Measurements from ENCODE around the gene AP5M1. TPM values are rescaled to one million over a fixed set of nuclear protein-coding genes. Genes with fewer than 3 reads are reported as not detected.
"Not testable (repeated sequence)": the region's sequence is repeated elsewhere in the genome, so short reads cannot be mapped to it uniquely, and the experiment has no call there.

The AP5M1 gene
- total RNA-seq, 1 experiment from 2014 or later: 39.5 TPM

DNA sequence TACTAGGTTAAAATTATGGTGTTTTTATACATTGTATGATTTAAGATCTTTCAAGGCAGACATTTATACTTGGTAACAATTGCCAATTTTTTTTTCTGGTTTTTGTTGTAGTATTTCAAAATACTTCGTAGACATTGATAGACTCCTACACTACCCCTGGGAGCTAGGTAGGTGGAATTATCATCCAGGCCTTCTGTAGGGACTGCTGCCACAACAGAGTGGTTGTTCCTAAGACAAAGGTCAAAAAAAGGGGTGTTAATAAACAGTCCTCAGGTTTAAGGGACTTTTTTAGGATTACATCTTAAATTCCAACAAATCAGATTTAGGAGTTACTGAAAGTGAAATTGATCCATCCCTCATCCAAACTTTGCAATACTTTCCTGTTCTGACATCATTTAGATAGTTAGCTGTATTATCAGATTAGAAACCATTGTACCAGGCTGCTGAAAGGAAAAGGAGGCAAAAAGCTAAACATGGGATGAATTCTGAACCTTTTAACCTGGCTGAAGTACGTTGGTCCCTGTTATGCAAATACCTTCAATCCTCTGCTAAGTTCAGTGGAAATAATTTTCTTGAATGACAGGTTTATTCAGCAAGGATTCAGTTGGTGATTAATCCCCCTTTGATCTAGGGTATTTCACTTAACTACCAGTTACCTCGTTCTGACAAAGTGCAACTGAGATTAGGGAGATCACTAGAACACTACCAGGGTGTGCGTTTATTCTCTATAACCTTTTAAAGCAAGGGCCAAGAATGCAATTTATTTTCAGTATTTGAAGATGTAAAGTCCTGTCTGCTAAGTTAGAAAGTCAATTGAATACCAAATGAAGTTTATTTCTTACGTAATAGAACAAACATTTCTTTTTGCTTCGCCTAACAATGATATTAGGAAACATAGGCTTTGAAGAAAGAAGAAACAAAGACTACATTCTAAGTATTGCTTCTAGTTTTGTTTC lies 23.2 kb downstream of the AP5M1 start:
- no peak for DNase-seq (ENCODE audit: low read depth)

DNA sequence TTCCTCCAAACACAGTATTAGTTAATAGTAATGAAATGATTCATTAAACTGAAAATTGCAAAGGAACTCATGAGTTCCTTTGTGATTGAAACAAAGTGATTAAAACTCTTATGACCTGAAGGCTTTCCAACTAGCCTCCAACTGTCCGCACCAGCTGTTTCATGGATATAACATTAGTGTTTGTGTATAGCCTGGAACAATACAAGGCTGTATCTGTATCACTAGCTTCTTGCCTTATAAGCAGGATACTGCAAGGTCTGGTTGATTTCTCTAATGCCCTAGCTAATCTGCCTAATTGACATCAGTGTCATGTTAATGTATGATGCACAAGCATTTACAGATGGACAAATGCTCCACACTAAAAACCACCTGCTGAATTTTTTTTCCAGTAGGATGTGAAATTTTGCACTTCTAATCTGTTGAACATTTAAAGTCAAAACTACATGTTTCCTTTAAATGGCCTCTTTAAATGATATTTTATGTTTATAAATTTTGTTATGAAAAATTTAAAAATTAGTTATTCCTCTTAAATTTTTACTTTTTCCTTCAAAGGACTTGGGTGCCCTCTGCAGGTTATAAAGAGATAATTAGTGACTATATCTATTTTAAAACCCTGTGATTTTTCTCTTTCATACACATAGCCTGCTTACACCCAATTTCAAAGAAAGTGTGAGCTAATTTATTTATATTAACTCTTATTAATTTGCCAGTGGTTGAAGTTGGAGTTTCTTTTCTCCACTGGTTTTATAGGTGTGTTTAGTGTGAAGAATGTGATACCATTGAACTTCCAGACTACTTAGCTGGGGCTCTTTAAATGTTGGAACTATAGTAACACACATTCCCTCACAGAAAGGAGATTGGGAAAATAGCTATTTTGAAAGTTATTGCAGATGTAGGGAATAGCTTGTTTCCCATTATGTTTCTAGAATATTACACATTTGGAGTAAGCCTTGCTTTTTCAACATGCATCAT lies 25.4 kb downstream of the AP5M1 start:
- peak; percentile 6 for DNase-seq (ENCODE audit: low read depth)

DNA sequence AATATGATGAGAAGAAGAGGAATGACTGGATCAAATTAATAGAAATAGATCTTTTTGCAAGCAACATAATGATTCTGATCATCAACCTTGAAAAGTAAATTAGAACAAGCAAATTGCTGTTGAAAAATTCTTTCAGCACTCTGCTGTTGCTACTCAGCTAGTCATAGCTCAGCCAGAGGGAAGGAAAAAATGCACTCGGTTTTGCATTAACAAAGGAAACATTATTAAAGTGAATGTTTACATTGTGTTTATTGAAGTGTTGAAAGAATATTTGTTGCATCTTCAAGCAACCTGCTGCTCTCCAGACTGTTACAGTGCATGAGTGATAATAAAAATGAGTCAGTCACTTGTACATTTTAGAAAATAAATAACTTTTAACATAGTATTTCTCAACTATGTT lies 26.5 kb downstream of the AP5M1 start:
- DNase-seq (ENCODE audit: low read depth): peak; percentile 14

DNA sequence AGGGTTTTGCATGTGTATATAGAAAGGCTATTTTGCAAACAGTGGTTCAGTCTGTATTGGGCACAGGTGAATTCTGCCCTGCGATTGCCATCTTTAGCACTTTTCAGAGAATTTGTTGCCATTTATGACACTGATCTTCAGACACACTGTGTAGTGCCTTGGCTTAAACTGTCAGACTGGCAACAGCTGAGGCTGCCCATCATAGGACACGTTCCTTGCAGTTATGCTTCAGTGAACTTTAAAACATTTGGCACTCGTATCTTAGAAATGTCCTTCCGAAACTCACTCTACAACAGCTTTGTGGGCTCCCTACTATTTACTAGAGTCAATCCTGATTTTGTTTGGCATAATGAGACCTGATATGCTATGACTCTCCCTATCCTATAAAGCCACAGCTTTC lies 29.1 kb downstream of the AP5M1 start:
- DNase-seq (ENCODE audit: low read depth): no peak

DNA sequence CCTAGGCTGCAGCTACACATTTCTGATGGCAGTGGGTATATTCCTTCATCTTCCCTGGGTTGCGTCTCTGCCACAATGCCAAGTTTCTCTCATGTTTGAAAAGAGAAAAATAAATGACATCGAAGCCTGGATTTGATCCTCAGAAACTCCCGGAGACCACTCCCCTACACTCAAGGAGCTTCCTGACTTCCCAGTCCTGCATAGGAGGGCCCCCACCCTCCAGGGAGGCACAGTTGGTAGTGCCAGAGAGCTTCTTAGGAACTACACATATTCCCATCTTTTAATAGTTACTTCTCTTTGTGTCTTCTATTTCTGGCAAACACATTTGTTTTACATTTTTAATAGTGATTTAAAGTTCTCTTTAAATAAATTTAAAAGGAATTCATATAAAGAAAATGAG lies 30.7 kb downstream of the AP5M1 start:
- no peak for DNase-seq (ENCODE audit: low read depth)

DNA sequence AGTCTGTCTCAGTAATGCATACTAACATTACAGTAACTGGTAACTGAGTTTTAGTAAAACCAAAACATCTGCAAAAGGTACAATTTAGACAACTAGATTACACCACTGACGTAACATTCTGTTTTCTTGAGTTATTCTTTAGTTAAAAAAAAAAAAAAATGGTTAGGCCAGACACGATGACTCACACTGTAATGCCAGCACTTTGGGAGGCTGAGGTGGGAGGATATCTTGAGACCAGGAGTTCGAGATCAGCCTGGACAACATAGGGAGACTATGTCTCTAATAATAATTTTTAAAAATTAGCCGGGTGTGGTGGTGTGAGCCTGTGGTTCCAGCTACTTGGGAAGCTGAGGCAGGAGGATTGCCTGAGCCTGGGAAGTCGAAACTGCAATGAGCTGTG lies 34.1 kb downstream of the AP5M1 start:
- peak; percentile 9 for DNase-seq (ENCODE audit: low read depth)

DNA sequence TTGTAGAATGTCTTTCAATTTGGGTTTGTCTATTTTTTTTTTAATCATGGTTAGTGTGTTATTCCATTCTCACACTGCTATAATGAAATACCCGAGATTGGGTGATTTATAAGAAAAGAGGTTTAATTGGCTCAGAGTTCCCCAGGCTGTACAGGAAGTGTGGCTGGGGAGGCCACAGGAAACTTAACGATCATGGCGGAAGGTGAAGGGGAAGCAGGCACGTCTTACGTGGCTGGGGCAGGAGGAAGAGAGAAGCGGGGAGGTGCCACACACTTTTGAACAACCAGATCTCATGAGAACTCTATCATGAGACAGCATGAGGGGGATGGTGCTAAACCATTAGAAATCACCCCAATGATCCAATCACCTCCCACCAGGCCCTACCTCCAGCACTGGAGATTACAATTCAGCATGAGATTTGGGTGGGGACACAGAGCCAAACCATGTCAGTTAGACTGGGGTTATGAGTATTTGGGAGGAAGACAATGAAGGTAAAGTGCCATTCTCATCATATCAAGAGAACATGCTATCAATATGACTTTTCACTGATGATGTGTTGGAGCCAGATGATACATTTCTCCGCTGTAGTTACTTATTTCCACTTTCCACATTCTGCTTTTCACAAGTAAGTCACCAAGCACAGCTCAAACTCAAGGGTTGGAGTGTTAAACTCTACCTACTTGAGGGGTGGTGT lies 45.8 kb downstream of the AP5M1 start:
- no peak for DNase-seq (ENCODE audit: low read depth)

DNA sequence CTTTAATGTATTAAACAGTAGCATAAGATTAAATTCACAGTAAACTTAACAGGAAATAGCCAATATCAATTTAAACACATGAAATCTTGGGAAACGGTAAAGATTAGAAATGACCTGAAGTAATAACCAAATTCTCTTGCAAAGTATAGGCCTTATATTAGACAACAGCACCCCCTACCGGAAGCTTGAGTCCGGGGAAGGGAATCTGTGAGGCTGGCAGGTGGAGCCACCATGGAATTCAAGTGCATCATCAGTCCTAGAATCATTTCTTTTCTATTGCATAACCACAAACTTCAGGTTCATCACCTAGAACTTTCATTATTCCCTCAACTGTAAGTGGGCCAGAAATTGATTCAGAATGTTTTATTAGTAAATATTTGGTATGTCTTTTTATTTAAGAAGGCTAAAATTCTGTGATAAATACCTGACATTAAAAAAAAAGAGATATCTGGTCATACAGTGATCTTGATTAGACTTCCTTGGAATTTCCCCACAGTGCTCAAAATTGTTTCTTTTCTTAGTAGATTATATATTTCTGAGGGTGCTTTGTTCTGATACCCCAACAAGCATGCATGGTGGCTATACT lies 48.6 kb downstream of the AP5M1 start:
- DNase-seq (ENCODE audit: low read depth): peak; percentile 72

DNA sequence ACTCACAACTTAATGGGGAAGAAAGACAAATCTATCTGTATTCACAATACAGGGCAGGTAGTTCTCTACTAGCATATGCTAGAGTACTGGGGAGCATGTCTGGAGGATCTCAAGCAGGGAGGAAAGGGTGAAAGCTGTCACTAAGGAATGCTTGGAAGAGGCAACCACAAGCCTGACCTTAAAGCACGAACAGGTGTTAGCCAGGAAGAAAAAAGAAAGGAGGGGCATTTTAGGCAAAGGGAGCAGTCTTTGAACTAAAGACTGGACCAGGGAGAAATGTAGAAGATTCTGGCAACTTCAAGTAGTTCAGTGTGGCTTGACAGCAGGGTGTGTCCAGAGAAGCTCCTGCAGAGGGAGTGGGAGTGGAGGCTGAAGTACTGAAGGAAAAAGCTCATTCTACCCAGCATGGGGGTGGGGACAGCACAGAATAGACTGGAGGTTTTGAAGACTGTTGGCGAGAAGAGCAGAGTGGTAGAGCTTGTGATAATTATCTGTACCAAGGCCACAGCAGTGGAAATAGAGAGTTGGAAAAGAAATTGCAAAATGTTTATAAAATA lies 50.9 kb downstream of the AP5M1 start:
- DNase-seq (ENCODE audit: low read depth): no peak

DNA sequence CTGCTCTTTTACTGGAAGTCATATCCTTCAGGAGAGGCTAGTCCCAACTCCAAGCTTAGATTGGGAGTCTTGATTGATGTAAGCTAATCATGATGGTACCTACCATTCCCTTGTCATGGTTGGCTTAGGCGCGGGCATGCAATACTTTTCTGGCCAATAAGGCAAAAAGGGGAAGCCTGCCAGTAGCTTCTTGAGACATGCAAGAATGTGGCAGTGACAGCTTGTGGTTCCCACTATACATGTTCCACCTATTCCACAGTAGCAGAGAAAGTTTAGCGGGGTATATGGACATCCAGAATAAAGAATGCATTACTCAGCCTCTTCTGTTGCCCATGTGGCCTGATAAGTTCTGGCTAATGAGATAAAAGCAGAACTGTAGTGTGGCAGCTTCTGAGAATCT lies 55.0 kb downstream of the AP5M1 start:
- no peak for DNase-seq (ENCODE audit: low read depth)

DNA sequence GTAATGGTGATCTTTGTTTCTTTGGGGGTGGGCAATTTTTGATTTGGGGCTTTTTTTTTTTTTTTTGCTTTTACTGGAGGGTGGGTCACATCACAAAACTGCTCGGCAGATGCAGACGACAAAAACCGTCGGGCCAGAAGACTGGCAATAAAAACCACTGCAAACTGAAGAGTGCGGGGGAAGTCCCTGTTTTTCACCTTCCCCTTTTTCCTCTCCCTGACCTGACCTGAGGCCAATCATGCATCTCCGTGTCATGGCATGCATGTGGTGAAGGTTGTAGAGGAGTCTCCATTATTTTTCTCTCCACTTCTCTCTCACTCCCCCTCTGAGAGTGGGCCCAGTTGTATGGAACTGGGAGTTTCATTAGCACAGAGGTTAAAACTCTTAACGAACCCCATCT lies 57.5 kb downstream of the AP5M1 start:
- DNase-seq (ENCODE audit: low read depth): no peak

DNA sequence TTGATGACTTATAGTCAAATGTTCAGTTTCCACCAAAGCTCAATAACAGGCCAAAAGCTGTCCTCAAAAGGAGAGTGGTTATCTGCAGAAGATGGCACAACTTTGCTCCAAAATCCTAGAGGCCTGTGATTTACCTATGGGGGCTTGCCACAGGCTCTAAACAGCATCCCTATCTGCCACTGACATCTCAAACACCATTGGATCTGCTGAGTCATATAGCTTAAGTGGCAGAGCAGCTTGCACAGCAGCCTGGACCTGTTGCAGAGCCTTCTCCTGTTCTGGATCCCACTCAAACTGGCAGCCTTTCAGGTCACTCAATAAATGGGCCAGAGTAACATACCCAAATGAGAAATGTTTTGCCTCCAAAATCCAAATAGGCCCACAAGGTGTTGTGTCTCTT lies 61.1 kb downstream of the AP5M1 start:
- DNase-seq (ENCODE audit: low read depth): no peak

DNA sequence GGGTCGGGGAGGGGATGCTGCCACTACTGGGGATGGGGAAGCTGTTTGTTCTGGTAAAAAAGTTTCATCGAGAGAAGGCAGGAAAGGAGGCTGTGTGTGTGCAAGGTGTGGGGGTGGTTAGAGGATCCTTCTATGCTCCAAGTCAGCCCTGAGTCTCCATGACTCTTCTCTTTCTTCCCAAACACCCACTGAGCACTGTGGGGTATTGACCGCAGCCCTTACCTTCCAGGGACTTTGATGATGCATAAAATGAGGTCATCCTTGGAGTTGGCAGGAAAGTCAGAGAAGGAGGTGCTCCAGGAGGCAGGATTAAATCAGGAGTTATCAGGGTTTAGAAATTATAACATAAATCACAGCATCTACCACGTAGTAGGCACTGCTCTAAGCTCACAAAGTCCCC lies 63.7 kb downstream of the AP5M1 start:
- DNase-seq (ENCODE audit: low read depth): peak; percentile 61

DNA sequence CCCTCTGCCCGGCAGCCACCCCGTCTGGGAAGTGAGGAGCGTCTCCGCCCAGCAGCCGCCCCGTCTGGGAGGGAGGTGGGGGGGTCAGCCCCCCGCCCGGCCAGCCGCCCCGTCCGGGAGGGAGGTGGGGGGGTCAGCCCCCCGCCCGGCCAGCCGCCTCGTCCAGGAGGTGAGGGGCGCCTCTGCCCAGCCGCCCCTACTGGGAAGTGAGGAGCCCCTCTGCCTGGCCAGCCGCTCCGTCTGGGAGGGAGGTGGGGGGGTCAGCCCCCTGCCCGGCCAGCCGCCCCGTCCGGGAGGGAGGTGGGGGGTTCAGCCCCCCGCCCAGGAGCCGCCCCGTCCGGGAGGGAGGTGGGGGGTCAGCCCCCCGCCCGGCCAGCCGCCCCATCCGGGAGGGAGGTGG lies 65.0 kb downstream of the AP5M1 start:
- not testable (repeated sequence) for DNase-seq (ENCODE audit: low read depth)

DNA sequence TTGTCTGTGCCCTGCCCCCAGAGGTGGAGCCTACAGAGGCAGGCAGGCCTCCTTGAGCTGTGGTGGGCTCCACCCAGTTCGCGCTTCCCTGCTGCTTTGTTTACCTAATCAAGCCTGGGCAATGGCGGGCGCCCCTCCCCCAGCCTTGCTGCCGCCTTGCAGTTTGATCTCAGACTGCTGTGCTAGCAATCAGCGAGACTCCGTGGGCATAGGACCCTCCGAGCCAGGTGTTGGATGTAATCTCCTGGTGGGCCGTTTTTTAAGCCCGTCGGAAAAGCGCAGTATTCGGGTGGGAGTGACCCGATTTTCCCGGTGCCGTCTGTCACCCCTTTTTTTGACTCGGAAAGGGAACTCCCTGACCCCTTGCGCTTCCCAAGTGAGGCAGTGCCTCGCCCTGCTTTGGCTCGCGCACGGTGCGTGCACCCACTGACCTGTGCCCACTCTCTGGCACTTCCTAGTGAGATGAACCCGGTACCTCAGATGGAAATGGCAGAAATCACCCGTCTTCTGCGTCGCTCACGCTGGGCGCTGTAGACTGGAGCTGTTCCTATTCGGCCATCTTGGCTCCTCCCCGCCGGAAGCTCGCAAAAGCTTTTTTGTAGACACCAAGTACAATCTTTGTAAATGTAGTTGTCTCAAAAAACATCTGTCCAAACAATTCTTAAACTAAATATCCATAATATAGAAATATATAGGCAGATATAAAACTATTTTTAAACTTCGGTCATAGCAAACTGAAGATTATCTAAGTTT lies 75.0 kb downstream of the AP5M1 start:
- not testable (repeated sequence) for DNase-seq (ENCODE audit: low read depth)

DNA sequence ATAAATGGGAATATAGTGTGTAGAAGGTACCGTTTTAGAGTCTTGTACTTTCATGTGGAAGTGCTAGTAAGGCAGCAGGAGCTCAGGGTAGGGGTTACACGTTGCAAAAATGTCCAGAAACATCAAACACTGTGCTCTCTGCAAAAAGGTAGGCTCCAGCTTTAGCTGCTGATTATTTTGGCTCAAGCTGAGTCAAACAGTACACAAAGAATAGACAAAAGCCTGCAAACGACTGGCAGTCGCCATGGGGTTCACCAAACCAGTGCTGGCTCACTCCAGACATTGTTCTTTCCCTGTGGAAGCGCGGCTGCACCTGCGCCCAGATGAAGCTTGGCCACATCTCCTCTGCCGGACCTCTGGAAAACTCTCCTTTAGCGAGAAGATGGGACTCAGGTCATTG lies 76.3 kb downstream of the AP5M1 start:
- no peak for DNase-seq (ENCODE audit: low read depth)

DNA sequence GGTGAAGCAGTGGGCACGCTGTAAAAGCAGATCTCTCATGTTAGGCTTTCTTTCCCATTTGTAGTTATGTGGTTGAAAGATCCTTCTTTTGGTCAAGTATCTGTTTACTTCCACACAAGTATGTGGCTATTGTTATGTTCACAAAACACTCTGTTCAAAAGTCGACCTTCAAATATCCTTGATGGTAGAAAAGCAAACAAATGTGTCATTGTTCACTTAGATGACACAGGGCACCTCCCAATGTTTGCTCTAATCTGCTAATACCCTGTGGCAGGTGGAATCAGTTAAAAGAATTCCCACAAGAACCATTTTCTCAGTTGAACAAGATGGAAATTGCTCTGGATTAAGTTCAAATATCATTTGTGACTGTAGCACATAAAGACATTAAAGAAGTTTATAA lies 78.0 kb downstream of the AP5M1 start:
- DNase-seq (ENCODE audit: low read depth): no peak
